Mesodermal cell (in vitro differentiated cells): ENCODE results near the gene AP1G2.

Experiments used
- H3K27ac ChIP-seq: 2 replicates; pipeline ENCODE4 v1.7.0; 2013; ENCODE audit warnings: mild to moderate bottlenecking, low read depth, low read length, moderate library complexity; ENCODE audit not compliant: severe bottlenecking
- H3K36me3 ChIP-seq: 2 replicates; pipeline ENCODE4 v1.7.1; 2013; ENCODE audit warnings: mild to moderate bottlenecking, low read length, moderate library complexity; ENCODE audit not compliant: control insufficient read depth, insufficient read depth
- H3K4me1 ChIP-seq: one replicate; pipeline ENCODE4 v1.7.1; 2013; ENCODE audit warnings: mild to moderate bottlenecking, low read length; ENCODE audit not compliant: insufficient read depth, control insufficient read depth, poor library complexity, severe bottlenecking
- H3K4me3 ChIP-seq: 2 replicates; pipeline ENCODE4 v1.7.0; 2013; ENCODE audit warnings: low read length, control low read depth, mild to moderate bottlenecking; ENCODE audit not compliant: insufficient read depth, poor library complexity, severe bottlenecking; ENCODE audit errors: extremely low read depth
- H3K9me3 ChIP-seq: 2 replicates; pipeline ENCODE4 v1.7.1; 2013; ENCODE audit warnings: mild to moderate bottlenecking, low read length, moderate library complexity; ENCODE audit not compliant: control insufficient read depth
- WGBS, 2 experiments: methylation state at CpG; one replicate each; pipeline ENCODE4 v1.1.5; 2013; ENCODE audit warnings: missing lambda C conversion rate in 2 of 2; ENCODE audit not compliant: insufficient coverage in 2 of 2; 5-methylcytosine and 5-hydroxymethylcytosine counted together

Gene AP1G2

DNA sequence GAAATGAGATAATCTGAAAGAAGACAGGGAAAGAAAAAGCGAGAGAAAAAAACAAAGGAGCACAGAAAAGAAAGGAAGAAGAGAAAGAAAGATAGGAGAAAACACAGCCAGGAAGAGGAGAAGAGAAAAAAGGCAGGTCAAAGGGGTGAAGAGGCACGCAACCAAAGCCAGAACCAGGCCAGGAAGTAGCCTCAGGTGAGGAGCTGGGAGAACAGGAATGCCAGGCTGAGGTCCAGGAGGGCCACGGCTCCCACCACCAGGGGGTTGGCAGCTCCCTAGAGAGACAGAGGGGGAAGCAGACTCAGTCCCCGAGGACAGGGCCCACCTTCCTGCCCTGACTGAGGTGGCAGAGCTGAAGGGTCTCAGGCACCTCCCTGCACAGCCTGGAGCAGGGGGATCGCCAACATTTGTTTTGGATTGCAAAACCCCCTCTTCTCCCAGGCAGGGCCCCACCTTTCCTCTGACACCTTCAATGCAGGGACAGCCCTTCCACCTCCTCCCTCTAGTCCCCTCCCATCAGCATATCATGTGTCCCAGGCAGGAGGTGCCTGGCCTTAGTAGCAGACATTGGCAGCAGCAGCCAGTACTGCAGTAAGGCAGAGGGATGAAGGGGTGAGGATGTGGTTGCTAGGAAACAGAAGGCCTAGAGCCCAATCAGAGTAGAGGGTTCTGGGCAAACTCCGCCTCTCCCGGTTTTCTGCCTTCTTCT is 2.0 kb upstream of the AP1G2 start:
- H3K4me3 ChIP-seq, result no peak overlapping the region
- 60 to 77% methylated on average over 4 to 6 of the region's 7 CpGs for WGBS, 2 experiments

DNA sequence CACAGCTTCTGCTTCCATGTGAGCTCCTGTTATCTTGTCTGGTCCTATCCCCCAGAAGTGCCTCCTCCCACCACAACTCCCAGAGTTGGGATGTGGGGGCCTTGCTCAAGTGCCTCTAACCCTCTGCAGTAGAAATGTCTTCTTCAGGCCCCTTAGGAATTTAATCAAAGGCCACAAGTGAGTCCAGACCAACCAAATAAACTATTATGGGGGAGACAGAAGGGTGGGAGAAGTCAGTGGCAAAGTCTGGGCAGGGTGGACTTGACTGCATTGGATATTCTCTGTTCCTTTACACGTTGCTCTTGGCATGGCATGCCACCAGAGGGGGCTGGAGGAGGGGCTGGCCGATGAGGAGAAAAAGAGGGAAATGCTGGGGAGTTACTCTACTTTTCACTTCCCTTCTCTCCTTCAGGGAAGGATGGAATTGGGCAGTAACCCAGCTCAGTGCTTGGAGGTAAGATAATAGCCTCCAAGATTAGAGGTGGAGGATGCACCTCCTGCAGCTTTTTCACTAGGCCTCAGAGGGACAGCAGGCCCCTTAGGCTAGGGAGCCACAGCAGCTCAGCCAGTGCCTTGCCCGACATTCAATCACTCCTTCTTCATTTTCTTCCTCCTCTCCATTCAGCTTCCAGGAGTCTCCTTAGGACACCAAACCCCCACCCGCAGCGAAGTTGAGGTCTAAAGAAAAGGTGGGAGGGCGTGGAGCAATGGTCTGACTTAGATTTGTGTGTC is 1.2 kb upstream of the AP1G2 start:
- WGBS, 2 experiments, result 58% methylated on average over 2 of the region's 6 CpGs; no CpG with 5 or more reads in 1 of the 2 experiments
- Histone ChIP-seq H3K4me1 (peaks cover 20% of the 10 kb centered on the region), H3K27ac (no peak overlapping the region), H3K36me3 (peaks cover 18% of the 10 kb centered on the region), H3K4me3 (no peak overlapping the region), H3K9me3 (no peaks in the 10 kb centered on the region)

More for the DNA sequence above, 2.0 kb upstream of the AP1G2 start:
- Histone ChIP-seq H3K36me3 (peaks cover 10% of the 10 kb centered on the region), H3K27ac (no peak overlapping the region), H3K4me1 (peaks cover 20% of the 10 kb centered on the region), H3K9me3 (no peaks in the 10 kb centered on the region)

DNA sequence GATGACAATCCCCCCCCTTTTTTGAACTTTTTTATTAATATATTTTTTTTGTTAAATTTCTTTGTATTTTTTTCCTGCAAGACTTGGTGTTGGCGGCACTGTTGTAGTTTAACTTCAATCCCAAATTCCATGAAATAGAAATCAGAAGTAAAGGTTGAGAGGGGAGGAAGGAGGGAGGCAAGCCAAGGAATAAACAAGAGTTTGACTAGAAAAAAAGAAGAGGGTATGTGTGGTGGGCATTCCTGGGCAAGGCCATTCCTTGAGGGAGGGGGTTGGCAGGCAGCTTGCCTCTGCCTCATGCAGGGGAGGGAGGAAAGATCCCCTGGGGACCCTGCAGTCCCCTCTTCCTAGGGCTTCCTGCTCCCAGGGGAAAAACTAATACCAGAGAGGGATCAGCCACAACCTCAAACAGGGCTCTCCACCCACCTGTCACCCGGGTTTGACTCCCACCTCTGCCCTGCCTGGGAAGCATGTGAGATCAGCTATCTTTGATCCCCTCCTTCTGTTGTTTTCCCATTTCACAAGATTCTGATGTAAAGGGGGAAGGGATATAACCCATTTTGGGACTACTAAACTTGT is 519 bp upstream of the AP1G2 start:
- WGBS, 2 experiments, result 83% methylated on average over 1 of the region's 2 CpGs; no CpG with 5 or more reads in 1 of the 2 experiments
- no peak overlapping the region for H3K27ac ChIP-seq

DNA sequence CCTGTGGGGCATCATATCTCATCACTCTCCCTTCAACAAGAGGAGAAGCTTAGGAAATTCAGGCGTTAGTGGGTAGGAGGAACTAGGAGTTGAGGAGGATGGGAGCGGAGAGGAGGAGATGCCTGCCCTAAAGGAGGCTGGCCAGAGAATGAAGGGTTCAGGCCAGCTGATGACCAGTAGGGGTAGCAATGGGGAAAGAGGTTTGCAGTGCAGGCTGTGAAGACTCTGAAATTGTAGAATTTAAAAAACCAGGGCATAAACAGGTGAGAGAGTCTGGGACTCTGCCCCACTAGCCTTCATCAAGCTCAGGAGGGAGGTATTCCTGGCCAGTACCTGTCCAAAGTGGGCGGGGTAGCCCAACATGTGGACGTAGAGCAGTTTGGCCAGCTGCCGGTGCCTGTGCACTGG is 809 bp downstream of the AP1G2 start:
- no peaks in the 10 kb centered on the region for H3K9me3 ChIP-seq
- H3K36me3 ChIP-seq, result peaks cover 31% of the 10 kb centered on the region
- H3K4me3 ChIP-seq, result peak overlapping the region; percentile 70
- peaks cover 9% of the 10 kb centered on the region for H3K4me1 ChIP-seq
- WGBS, 2 experiments, result 31 to 42% methylated on average over 5 of the region's 5 CpGs
- H3K27ac ChIP-seq, result no peak overlapping the region

More for the DNA sequence above, 519 bp upstream of the AP1G2 start:
- no peaks in the 10 kb centered on the region for H3K9me3 ChIP-seq
- H3K4me1 ChIP-seq, result peaks cover 20% of the 10 kb centered on the region
- H3K36me3 ChIP-seq, result peaks cover 22% of the 10 kb centered on the region
- H3K4me3 ChIP-seq, result peak overlapping the region; percentile 70

DNA sequence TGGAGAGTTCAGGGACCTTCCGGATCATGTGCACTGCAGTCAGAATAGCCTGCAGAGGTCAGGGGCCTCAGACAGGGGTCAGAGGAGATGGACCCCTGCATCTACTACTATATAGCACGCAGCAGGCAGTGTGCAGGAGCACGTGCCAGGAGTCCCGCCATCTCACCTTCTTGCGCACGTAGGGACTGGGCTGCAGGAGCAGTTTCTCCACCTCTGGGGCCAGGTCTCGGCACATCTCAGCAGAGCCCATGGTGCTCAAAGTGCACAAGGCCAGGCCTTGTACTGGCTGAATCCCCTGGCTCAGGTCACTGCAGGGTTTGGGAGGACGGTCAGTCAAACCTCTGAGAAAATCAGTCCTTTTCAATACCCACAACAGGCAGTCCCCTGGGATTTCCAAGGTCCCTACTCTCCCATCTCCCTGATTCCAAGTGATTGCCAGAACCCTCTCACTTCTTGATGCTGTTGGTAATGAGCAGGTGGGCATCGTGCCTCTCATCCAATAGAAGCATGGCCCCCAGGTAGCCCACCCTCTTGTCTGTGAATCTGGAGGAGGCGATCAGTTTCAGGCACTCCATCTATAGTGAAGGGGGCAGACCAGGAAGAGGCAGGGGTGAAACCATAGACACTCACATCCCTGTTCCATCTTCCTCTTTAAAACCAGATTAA is 1.3 kb downstream of the AP1G2 start:
- WGBS, 2 experiments, result 86 to 92% methylated on average over 7 to 8 of the region's 10 CpGs
- H3K4me3 ChIP-seq, result peak overlapping the region; percentile 70
- no peak overlapping the region for H3K27ac ChIP-seq
- H3K36me3 ChIP-seq, result peaks cover 36% of the 10 kb centered on the region
- H3K9me3 ChIP-seq, result no peaks in the 10 kb centered on the region
- H3K4me1 ChIP-seq, result peaks cover 9% of the 10 kb centered on the region

DNA sequence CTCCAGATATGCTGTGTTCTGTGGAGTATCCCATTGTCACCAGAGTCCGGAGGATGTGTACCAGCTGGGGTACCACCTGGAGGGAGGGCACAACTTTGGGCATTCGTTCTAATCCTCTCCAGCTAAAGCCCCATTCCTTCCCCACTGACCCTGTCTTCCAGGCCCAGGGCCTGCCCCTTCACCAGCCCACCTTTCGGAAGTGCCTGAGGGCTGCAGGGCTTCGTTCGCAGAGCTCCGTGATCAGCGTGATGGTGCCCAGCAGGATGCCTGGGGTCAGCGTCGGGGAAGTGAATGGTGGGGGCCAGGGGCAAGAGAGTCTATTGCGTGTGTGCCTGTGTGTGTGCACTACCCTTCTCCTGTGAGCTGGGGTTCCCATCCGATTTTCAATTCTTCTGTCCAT is 2.0 kb downstream of the AP1G2 start:
- 89 to 94% methylated on average over 8 to 10 of the region's 11 CpGs for WGBS, 2 experiments
- Histone ChIP-seq H3K36me3 (peaks cover 42% of the 10 kb centered on the region), H3K4me3 (no peak overlapping the region), H3K9me3 (no peaks in the 10 kb centered on the region), H3K4me1 (peaks cover 9% of the 10 kb centered on the region), H3K27ac (no peak overlapping the region)

DNA sequence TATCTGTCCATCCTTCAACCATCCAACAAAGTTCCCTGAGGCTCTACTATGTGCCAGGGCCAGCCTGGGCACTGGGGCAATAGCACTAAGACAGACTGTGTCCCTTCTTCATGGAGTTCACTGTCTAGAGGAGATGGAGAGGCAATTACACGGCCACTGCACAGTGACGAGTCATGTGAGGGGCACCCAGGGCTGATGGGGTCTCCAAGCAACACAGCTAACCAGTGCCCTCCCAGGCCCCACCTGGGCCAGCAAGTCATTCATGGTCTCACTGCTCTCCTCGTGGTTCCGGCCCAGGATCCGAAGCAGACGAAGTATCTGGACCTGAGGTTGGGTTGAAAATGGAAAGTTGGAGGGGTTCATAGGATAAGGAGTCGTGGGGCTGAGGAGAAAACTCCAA is 2.7 kb downstream of the AP1G2 start:
- H3K36me3 ChIP-seq, result peaks cover 49% of the 10 kb centered on the region
- 83 to 95% methylated on average over 2 of the region's 7 CpGs for WGBS, 2 experiments
- H3K4me1 ChIP-seq, result peaks cover 9% of the 10 kb centered on the region
- H3K4me3 ChIP-seq, result no peak overlapping the region
- H3K9me3 ChIP-seq, result no peaks in the 10 kb centered on the region
- no peak overlapping the region for H3K27ac ChIP-seq

DNA sequence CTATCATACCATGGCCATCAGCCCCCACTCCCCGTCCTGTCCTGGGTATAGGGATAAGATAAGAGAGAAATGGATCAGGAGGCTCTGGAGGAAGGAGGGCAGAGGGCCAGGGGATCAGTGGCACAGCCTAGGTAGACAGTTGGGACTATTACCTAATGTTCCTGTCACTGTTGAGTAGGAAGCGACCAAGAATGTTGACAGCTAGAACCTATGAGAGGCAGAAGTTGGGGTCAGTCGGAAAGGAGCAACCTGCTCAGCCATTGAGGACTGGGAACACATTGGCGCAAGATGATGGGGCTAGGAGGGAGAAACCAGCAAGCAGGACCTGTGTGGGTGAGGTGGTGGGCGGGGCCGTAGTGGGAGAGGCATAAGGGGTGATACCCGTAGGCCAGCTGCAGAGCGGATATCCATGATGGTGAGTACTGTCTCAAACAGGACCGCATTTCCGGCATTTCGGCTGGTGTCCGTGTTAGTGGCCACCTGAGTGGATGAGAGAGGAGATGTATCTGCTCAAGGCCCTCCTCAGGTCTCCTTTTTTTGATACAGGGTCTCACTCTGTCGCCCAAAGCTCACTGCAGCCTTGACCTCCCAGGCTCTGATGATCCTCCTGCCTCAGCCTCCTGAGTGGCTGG is 3.3 kb downstream of the AP1G2 start:
- Histone ChIP-seq H3K27ac (no peak overlapping the region), H3K4me1 (peaks cover 9% of the 10 kb centered on the region), H3K9me3 (no peaks in the 10 kb centered on the region), H3K4me3 (no peak overlapping the region), H3K36me3 (peaks cover 55% of the 10 kb centered on the region)
- 91 to 98% methylated on average over 11 to 13 of the region's 13 CpGs for WGBS, 2 experiments

DNA sequence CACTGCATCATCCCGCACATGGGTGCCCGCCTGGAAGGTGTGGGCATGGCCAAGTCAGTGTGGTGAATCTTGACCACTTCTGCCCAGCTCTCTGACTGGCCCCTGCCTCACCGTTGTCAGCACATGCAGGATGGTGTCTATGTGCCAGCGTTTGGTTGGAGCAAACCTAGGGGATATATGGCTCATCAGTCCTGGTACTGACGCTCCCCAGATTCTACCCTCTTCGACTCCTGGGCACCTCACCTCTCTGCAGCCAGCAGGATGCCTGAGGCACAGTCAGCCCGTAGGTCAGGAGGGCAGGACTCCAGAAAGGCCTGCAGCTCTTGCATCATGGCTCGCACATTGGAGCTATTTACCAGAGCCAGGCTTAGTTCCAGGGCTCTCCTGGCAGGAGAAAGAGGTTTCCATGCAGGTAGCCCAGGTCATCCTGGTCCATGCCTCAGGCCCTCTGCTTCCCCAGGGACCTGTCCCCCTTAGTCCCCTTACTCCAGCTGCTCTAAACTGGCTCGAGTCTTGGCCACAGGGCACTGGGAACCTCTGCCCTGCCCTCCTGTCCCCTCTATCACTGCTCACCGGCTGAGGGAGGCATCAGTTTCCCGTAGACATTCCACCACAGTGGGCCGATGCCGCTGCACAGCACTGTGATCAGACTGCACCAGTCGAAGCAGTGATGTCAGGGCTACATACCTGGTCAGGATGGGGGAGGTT is 4.0 kb downstream of the AP1G2 start:
- H3K36me3 ChIP-seq, result peaks cover 62% of the 10 kb centered on the region
- H3K27ac ChIP-seq, result no peak overlapping the region
- no peak overlapping the region for H3K4me3 ChIP-seq
- H3K4me1 ChIP-seq, result peaks cover 7% of the 10 kb centered on the region
- 90 to 96% methylated on average over 11 of the region's 14 CpGs for WGBS, 2 experiments
- no peaks in the 10 kb centered on the region for H3K9me3 ChIP-seq
